ENCODE results near the gene ZNF774. TPM values are rescaled to one million over a fixed set of nuclear protein-coding genes. Genes with fewer than 3 reads are reported as not detected.
A peak's percentile ranks its signal among the peaks of the same experiment; 100 is the strongest.

ZNF774 gene
- total and polyA plus RNA-seq, 2 of the 13 experiments (the other 11 are each of a cell fraction or from before 2014, with no cell fraction given): 0.59 to 1.4 TPM

DNA sequence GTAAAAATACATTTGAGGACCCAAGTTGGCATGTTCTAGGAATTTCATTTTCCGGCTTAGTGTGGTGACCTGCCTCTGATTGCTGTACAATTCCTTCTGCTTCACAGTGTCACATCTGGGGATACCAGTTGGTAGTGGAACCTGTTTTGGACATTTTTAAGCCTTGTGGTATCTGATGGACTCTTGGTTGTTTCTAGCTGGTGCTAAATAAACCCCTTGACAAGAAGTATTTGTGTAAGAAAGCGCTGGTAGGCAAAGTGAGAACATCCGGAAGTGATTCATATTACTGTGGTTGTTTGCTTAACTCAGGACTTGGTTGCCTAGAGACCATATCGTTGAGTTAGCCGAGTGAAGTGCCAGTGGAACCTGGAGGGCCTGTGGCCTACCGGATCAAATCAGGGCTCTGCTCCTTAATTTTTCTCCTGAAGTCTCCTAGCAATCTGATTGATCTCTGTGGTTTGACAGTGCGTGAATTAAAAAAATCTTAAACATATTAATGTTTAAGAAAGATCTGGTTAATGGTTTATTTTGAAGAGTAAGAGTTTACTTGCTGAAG is 48.8 kb downstream of the ZNF774 start (continued):
- TF ChIP-seq ZBTB4 (CRISPR knock-in tag; IDR thresholded peaks at IDR 0.05; ENCODE audit: borderline replicate concordance) (no peak), ZFX (CRISPR knock-in tag; IDR thresholded peaks at IDR 0.05; ENCODE audit: low read depth) (peak; percentile 73), HNF4G (IDR thresholded peaks at IDR 0.05; ENCODE audit: borderline replicate concordance, low read depth, low read length) (no peak), HNF4G (CRISPR knock-in tag; IDR thresholded peaks at IDR 0.05; ENCODE audit: borderline replicate concordance, low read depth) (no peak), ELF3 (CRISPR knock-in tag; IDR thresholded peaks at IDR 0.05) (peak; percentile 70), ZSCAN21 (CRISPR knock-in tag; IDR thresholded peaks at IDR 0.05; ENCODE audit: borderline replicate concordance) (no peak), ZNF446 (CRISPR knock-in tag; IDR thresholded peaks at IDR 0.05) (no peak), TBX3 (IDR thresholded peaks at IDR 0.05; ENCODE audit: borderline replicate concordance) (no peak), XRCC5 (optimal IDR thresholded peaks at IDR 0.05; ENCODE audit: low read length) (peak; percentile 26), ATF5 (CRISPR knock-in tag; IDR thresholded peaks at IDR 0.05; ENCODE audit: low read depth) (no peak), ZNF616 (CRISPR knock-in tag; IDR thresholded peaks at IDR 0.05; ENCODE audit: low read depth) (no peak), SMAD9 (CRISPR knock-in tag; IDR thresholded peaks at IDR 0.05) (no peak), ZNF350 (CRISPR knock-in tag; IDR thresholded peaks at IDR 0.05; ENCODE audit: borderline replicate concordance, low read depth) (no peak), NFE2 (CRISPR knock-in tag; IDR thresholded peaks at IDR 0.05) (no peak), IKZF4 (CRISPR knock-in tag; IDR thresholded peaks at IDR 0.05; ENCODE audit: borderline replicate concordance, low read depth, not compliant biosample characterization) (no peak), MED8 (CRISPR knock-in tag; IDR thresholded peaks at IDR 0.05; ENCODE audit: insufficient replicate concordance) (no peak), RFX1 (IDR thresholded peaks at IDR 0.05) (peak; percentile 88), ATF1 (CRISPR knock-in tag; IDR thresholded peaks at IDR 0.05) (peak; percentile 34; the same call in 1 of the 2 replicates), REST (IDR thresholded peaks at IDR 0.05; ENCODE audit: borderline replicate concordance in 1 of 2, low read depth in 1 of 2, low read length in 2 of 2) (no peak), CEBPG (CRISPR knock-in tag; IDR thresholded peaks at IDR 0.05) (peak; percentile 59), GABPB1 (CRISPR knock-in tag; IDR thresholded peaks at IDR 0.05) (peak; percentile 38), SMAD3 (CRISPR knock-in tag; IDR thresholded peaks at IDR 0.05) (no peak)
